Stimulated activated CD4-positive, alpha-beta T cell treated with anti-CD3 and anti-CD28 coated beads, Interleukin-12 subunit alpha, Interleukin-12 subunit beta, amount 100 ng/mL, for 48 hours (primary cell): ENCODE measurements around the gene PLA2R1.

Source experiments
- DNase-seq, 3 donors: peaks; one replicate each; pipeline ENCODE4 v3.0.0-alpha.2; 2020; ENCODE audit warnings: low read depth in 2 of 3, low spot score in 1 of 3

Gene PLA2R1

DNA sequence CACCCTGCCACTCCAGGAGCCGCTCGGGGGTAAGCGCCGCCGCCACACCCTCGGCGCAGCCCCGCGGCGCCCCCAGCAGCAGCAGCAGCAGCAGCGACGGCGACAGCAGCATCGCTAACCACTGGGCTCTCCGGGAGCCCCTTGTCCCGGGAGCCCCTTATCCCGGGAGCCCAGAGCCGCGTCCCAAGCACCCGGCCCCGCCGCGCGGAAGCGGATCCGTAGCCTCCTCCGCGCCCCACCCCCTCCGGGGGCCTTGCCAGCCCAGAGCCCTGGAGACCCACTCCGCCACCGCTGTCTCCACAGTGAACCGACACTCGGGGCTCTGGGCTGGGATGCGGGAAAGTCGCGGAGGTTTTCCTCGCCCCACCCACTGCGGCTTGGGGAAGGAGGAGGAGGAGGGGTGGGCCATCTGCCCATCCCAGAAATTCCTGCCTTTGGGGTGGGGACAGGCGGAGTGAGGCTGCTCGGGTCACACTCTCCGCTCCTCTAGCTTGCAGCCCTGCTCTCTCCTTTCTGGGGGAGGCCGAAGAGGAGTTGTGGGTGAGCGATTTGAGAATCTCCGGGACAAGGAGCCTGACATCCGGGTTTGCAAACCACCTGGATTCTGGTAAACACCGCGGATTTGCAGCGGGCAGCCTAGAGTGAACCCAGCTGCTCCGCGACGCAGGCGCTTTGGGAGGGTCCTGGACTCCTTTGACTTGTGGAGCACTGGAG, at the start of gene PLA2R1:
TSS of gene PLA2R1 (minus strand) at position 324 of the 714 bp plus-strand sequence. CDS start at position 112, 212 bp downstream.
- no peak for DNase-seq

DNA sequence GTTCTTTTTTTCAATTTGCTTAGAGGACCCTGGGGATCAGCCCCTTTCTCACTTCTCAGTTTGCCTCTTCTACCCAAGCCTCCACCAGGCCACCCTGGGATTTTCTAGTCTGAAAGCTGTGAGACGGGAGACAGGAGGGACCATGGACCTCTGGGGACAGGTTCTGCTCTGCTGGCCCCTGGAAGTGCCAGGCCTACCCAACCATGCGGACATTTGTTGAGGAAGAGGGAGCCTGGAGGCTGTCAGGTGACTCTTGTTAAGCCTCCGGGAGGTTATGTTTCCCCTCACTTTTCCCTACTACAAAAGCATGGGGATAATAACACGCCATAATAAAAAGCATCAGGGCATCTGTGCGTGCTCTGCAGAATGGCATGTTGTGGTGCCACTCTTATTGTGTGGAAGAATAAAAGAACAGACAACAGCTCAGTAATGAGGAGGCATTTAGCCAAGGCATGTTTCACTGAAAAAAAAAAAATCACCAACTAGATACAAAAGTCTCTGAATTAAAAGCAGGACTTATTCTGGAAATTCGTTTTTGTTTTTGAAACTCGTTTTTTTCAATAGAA, 48.3 kb upstream of the PLA2R1 start:
- DNase-seq = no peak

DNA sequence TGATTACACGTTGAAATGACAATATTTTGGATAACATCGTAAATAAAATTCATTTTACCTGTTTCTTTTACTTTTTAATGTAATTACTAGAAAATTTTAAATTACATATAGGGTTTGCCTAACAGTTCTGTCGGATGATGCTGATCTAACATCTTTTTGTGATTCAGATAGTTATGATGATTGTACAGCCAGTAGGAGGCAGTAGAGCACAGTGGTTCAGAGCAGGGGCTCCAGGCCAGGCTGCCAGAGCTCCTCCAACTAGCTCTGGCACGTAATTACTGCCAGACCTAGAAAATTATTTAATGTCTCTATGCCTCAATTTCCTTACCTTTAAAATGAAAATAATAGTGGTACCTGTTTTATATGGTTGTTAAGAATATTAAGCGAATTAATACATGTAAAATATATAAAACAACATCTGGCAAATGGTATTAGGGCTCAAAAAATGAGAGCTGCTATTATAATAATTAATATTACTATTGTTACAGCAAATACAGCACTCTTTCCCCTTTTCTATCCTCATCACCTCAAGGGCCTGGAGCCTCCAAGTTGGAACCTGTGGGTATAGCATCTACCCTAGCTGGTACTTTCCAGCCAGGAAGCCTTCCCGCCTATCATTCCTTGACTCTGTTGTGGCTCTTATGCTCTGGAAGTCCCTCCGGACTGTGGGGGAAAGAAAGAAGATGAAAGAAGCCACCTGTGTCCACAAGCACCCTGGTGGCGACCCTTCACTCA, 47.7 kb upstream of the PLA2R1 start:
- DNase-seq = peak; percentile 29 to 67 (median 40)

DNA sequence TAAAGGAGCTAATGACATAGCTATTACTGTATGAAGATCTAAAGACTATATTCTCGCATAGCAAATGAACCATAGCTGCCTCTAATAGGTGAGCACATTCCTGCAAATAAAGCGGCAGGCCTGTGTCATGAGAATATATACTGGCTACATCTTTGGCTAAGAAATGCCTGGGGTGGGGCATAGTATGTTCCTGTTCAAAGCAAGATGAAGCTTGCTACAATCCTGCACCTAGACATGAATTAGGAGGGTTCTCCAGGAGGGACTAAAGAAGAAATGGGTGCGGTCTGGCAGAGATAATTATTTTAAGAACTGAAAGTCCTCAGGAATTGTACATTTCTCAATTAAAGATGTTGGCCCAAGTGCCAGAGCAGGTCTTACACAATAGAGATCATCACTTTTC, 46.8 kb upstream of the PLA2R1 start:
- DNase-seq = no peak

DNA sequence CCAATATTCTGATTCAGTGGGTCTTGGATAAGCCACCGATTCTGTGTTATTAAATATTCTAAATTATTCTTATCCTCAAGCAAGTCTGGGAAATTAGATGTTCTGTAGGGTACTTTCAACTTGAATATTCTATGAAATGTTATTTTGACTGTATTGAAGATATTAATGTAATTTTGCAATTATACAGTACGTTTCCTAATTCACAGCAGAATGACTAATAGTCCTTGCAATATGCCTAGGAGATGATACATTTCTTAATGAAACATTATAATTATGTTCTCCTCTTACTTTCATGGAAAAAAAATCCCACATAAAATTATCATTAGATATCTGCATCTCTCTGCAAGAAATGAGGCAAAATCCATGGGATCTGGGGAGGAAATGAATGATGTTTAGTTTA, 46.2 kb upstream of the PLA2R1 start:
- no peak for DNase-seq

DNA sequence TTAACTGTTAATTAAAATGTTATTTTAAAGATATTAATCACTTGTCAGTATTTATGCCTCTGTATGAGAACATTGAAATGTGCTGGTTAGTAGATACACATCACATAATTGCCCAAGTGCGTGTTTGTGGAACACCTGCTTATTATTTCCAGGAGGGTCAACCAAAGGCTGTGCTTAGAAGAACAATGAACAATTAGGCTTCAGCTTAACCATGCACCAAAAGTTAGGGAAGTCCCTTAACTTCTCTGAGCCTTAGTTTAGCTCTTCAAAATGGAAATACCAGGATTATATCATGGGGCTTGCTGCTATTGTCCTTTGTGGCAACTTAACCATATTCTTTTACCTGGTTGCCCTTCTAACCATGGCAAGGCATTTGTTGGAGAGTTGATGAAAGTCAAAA, 43.0 kb upstream of the PLA2R1 start:
- DNase-seq = no peak

DNA sequence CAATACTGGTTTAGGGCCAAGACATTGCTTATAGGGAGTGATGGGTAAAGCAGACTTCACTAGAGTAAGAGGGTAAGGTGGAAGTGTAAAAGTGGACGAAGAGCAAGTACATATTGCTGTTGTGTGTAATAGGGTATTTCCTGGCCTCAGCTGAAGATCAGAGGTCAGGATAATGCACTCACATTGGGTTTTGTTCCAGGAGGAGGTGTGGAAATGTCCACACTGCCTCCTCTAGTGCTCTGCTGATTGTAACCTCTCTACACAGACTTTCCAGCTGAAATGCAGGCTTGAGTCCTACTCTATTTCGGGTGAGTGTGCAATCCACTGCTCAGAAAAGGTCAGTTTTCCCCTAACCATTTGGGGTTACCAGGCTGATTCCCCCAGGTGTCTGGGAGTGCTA, 41.7 kb upstream of the PLA2R1 start:
- no peak for DNase-seq

DNA sequence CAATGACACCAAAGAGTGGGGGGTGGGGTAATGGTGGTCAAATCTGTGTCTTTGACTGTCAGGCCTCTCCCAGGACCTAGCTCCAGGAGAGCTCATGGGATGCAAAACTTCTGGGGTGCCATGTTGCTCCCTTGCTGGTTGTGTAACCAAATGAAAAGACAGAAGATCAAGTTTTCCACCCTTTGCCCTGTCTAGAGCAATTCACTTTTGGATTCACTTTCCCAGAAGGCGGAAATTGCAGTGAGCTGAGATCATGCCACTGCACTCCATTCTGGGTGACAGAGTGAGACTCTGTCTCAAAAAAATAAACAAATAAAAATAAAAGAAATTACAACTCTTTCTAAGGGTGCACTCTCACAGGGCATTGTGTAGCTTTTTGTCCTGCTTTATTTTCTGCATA, 34.9 kb upstream of the PLA2R1 start:
- DNase-seq = no peak

DNA sequence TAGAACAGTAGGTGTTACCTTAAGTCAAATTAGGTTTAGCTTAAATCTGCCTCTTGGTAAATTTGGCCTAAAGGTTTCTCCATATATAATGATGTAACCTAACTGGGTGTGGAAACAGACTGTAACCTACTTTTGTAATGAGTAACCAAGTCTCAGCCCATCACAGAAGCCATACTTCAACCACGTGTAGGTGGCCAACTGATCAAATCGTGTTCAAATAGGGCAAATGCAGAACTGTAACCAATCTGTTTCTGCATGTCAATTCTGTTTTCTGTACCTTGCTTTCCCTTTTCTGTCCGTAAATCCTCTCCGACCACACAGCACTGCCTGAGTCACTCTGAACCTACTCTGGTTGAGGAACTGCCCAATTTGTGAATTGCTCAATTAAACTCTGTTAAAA, 34.0 kb upstream of the PLA2R1 start:
- DNase-seq = peak in 1 of 3 donors; percentile 3

DNA sequence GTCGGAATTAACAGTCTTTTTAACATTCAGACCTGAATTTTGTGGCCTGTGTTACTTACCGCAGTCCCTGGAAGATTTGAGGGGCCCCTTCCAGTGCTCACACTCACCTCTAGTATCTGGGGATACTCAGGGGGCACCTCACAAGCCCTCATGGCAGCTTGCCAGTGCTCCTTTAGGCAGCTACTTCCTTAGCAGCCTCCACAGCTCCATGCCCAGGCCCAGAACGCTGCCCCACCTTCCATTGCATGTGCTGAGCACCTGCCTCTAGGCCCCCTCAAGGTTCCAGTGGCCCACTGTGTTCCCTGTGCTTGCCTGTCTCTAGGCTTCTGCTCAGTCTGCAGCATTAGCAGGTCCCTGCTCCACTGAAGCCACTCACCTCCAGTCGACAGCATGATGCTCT, 30.0 kb upstream of the PLA2R1 start:
- DNase-seq = no peak

DNA sequence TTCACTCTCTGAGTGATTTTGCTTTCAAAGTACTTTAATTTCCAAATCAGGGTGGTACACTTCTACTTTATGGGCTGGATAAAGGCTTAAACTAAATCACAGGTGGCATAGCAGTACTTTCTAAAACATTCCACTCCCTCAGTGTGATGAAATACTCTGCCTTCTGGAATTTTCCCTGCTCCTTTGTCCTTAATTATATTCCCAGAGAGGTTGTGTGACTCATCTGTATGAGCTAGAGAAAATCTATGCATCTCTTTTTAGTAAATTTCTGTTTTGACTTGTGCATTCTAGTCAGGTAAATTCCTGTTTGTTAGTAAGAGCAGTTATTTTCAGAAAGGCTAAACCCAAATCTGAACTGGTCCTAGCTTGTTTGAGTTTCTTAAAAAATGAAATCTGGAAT, 29.0 kb upstream of the PLA2R1 start:
- DNase-seq = no peak

DNA sequence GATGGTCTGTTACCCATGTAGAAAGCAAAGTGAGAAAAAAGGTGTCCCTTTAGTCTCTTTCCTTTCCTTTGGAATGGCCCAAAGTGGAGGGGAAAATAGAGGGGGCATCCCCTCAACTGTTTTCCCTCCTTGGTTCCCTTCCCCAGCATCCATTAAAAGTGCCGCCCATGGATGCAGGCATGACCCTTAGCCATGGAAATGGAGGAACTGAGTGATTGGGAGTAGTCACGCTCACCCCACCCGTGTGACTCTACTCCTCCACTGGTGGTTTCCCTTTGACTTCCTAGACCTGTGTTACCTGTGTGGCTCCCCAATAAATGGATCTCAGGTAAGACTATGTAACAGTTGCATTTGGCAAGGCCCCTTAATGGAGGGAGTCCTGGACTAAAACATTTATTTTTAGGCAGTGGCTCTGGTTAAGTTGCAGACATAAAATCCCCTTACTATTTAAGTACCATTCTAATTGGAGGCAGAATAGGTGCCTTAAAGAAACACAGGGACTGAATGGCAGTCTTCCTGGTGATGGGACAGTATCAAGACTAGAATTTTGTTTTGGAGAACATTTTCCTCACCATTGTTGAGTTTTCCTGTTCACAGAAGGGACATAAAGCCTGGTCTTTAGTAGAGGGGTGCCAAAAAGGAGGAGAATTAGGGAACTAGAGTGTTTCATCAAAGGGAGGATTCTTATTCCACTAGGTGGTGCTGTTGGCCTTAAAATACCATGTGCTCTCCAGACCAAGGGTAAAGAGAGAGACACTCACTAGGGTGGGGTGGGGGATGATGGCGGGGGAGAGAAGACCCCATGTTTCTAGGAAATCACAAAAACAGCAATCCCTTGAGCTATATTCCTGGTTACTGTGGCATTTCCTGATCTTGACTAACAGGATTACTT, 25.7 kb upstream of the PLA2R1 start:
- DNase-seq = peak in 1 of 3 donors; percentile 10

DNA sequence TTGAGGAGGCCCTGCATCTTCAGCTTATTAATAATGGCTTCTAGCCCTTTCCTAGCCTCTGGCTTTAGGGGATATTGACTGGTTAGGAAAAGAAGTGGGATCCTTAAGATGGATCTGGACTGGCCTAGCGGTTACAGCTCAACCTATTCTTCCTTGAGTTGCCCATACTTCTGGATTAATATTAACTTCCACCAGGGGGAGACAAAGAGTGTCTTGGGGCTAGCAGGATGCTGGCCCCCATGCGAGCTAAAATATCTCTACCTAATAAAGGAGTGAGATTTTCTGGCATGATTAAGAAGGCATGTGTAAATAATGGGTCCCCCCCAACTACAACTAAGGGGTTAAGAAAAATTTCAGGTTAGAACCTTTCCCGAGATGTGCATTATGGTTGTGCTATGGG, 23.2 kb upstream of the PLA2R1 start:
- DNase-seq = no peak

DNA sequence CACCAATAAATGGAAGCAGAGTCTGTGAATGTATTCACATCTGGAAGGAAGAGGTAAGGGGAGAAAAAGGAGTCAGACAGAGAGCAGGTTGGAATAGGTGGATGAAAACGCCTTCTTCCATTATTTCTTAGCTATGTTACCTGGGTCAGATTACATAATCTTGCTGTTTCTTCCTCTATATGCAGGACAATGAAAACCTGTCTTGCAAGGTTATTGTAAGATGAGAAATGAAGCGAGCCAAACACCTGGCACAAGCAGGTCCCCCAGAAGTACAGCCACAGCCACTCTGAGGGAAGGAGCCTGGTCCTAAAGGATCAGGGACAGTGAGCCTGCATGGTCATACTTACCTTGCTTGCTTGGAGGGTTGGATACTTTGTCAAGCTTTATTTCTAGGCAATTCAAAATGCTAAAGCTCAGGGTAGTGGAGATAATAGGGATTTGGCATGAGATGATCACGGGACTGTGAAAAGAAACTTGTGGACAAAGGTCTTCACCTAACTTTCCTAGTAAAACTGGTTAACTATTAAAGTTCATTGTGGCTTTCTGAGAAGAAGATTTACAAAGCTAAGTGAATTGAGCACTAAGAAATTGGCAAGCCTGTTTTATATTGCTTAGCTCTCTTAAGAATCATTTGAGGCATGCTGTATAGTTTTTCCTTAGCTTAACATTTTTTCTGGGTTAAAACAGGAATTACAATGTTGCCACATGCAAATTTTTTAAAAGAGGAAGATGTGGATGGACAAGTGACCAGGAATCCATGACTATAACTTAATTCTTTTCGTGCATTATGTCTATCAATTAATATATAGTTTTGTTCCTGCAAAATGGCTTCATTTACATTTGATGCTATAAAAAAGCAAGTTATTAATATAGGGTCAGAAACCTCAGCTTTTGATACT, 15.7 kb upstream of the PLA2R1 start:
- no peak for DNase-seq

DNA sequence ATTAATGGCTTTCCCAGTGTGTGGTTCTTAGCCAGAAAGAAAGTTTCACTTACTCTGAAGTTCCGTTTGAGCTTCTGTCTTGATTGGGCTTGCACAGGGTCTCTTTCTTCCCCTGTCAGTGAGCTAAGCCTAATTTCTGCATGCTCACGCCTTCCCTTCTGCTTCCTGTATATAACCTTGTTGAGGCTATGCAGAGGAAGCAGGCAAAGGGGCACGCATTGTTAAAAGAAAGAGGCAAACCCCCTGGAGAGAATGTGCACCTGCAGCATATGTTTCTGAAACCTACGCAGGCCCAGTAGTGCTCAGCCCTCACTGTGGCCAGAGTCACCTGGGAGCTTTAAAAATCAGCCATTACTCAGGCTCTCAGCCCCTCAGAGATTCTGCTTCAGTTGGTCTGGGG, 14.5 kb upstream of the PLA2R1 start:
- no peak for DNase-seq

DNA sequence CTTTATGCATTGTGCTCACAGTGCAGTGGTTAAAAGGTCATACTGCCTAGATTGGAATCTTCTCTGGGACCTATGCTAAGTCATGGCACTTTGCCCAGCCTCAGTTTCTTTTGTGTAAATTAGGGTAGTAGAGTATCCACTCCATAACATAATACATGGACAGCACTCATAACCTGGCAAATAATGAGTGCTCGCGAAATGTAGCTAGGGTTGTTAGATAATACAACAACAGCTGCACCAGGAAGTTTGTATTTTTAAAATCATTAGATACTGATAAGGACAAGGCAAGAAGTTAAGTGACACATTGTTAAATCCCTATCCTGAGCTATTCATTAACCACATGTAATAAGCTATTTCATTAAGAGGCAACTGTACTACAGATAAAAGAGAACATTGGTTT, 13.8 kb upstream of the PLA2R1 start:
- no peak for DNase-seq

DNA sequence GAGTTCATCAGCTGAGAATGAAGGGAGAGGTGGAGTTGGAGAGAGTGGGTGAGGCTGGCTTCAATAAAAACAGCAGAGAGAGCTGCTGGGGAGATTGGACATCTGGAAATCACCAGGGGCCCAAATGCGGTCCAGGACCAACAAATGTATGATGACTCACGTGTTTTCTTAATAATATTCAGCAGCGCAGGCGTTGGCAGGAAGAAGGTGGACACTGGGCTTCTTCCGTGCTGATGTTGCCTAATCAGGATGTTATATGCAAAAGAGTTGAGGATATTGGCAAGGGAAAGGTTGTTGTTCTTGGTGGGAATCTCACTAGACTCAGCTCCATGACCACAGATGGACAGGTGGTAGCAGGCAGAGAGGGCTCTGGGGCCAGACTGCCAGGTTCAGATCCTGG, 12.8 kb upstream of the PLA2R1 start:
- DNase-seq = no peak

DNA sequence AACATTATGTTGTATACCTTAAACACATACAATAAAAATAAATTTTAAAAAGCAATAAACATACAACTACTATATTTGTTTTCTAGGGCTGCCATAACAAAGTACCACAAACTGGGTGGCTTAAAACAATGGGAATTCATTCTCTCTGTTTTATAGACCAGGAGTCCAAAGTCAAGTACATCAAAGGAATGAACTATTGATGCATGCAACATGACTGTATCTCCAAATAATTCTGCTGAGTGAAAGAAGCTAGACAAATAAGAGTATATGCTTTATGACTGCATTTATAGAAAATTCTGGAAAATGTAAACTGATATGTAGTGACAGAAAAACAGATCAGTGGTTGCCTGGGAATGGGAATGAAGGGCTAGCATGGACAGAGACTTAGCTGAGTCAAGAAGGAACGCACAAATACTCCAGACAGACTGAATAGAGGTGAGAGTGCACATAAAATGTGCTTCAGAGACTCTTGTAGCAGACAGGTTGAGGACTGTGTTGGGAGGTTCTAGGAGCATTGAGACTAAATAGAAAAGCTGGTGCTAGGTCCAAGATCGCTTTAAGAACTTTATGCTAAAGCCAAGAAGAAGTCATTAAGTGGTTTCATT, 11.0 kb upstream of the PLA2R1 start:
- no peak for DNase-seq

DNA sequence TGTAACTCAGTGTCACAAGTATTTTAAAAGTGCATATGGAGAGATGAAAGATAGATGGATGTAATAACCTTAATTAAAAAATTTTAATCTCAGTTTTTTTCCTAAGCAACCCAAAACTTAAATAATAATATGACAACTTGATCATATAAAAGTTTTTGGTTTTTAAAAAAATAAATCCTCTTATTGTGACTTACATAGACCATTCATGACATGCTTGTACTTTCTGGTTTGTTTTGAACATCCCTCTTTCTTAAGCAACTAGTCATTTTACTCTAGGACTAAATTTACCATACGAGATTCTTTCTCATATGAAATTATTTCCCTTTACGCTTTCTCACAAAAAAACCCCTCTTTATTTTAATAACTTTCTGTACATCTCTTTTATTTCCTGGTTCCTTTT, 6.5 kb upstream of the PLA2R1 start:
- DNase-seq = no peak

DNA sequence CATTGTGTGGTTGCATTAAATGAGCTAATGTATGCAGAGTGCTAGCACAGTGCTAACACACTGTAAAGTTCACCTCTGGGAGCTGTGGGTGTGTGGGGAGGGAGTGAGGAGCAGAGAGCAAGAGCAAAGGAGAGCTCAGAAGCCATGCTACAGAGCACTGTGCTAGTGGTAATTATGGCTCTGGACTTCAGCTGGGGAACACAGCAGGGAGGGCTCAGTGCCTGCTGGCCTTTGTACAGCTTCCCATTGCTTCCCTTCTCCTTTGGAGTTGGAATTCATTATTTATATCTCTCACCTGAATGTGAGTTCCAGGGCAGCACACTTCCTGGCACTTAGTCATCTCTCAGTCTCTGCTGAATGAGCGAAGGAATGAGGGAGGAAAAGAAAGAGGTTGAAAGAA, 2.5 kb upstream of the PLA2R1 start:
- no peak for DNase-seq
